GM19240 (cell line): ENCODE data around the gene CFAP107.
"Not testable (repeated sequence)": the region's sequence is repeated elsewhere in the genome, so short reads cannot be mapped to it uniquely, and the experiment has no call there.

ENCODE experiments used
- DNase-seq: peaks from one replicate; pipeline ENCODE4 v3.0.0; 2011; ENCODE audit warnings: low spot score; ENCODE audit not compliant: insufficient read length

CFAP107 gene, protein sequence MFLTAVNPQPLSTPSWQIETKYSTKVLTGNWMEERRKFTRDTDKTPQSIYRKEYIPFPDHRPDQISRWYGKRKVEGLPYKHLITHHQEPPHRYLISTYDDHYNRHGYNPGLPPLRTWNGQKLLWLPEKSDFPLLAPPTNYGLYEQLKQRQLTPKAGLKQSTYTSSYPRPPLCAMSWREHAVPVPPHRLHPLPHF

DNA sequence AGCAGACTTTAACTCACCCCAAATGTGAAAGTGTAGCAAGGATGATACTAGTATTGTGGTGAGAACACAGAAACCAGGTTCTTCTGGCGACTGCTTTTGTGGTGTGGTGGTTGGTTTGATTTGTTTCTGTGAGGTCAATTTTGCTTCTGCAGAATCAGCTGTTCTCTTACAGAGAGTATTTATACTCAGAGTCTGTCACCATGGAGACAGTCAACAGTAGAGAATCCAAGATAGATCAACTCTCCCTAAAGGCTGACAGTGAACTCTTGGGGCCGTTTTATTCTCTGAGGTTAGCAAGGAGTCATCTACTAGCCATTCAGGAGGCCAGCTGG is at the start of gene CFAP107:
Gene CFAP107, plus strand, starts transcription at position 209 of the 332 bp plus-strand sequence. CDS start 231 bp downstream, outside the sequence.
- no peak for DNase-seq

DNA sequence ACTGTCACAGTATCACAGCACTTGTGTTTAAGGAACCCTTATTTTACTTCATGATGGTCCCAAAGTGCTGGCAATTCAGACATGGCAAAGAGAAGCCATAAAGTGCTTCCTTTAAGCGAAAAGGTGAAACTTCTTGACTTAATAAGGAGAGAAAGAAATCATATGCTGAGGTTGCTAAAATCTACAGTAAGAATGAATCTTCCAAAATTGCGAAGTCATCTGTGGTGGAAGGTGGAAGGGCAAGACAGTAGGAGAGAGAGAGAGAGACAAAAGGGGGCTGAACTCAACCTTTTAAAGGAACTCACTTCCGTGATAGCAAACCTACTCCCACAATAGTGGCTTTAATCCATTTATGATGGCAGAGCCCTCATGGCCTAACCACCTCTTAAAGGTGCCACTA is 49.3 kb upstream of the CFAP107 start:
- DNase-seq = no peak

DNA sequence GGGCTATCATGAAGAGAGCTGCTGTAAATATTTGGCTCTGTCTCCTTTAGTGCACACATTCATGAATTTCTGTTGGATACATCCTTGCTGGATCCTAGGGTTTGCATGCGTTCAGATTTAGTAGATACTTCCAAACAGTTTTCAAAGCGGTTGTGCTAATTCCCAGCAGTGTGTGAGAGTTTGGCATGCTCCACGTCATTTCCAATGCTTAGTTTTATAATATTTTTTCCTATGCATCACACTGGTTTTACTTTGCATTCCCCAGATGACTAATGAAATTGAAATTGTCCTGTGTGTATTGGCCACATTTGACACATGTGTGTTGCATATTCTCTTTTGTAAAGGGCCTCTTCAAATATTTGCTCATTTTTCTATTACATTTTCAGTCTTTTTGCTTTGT is 48.6 kb upstream of the CFAP107 start:
- DNase-seq = no peak

DNA sequence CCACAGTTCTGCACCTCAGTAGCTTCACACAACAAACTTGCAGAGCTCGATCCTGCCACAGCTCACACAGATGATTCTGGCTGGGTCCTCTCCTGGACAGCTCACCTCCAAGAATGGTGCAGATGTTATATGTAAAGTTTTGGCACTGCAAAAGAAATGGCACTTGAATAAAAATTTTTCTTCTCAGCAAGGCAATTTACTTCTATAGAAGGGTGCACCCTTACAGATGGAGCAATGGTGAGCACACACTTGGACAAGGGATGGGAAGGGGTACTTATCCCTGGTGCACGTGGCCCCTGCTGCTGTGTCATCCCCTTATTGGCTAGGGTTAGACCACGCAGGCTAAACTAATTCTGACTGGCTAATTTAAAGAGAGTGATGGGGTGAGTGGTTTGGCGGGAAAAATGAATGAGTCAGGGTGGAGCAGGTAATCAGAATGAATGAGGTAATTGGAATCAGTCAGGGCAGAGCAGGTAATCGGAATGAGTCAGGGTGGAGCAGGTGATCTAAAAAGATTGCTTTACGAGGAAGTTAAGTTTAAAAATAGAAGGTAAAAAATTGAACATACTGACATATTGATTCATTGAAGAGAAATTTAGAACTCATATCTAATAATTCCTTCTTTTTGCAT is 42.1 kb upstream of the CFAP107 start:
- no peak for DNase-seq

DNA sequence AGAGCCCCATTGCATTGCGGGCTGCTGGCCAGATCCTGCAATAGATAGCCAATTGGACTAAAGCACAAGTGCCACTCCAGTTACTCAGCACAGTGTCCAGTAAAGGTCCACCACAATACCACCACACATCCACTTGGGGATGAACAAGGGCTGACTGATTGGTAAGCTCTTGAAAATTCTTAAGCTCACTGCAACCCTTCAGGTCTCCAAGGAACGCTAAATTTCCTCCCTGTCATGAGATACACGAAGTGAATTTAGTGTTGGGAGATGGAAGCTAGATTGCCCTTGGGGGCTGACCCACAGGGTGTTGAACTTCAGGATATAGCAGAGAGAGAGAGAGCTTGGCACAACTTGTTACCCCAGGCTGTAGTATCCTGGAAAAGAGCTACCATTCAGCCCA is 39.9 kb upstream of the CFAP107 start:
- no peak for DNase-seq

DNA sequence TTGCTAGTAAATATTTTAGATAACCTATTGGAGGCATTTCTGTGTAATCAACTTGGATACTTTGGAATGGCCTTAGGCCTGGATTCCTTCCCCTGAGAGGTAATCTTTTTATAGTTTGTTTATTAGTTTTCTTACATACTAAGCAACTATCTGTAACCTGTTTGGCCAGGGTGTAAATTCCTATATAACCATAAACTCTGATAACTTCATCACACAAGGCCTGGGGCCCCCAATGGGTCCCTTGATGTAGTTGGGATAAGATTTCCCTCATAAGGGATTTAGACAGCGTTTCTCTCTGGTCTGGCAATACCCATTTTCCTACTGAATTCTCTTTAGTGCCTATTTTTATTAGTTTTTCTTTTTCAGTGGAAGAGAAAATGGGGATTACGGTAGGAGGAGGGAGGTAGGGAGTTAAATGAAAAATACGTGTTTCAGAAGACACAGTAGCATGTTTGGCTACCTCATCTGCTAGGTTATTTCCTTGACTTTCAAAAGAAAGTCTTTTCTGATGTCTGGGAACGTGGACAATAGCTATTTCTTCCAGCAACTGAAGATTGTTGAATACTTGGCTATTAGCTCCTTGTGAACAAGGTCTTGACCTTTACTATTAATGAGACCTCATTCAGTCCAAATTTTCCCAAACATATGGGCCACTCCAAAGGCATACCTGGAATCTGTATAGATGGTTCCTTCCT is 37.5 kb upstream of the CFAP107 start:
- no peak for DNase-seq

DNA sequence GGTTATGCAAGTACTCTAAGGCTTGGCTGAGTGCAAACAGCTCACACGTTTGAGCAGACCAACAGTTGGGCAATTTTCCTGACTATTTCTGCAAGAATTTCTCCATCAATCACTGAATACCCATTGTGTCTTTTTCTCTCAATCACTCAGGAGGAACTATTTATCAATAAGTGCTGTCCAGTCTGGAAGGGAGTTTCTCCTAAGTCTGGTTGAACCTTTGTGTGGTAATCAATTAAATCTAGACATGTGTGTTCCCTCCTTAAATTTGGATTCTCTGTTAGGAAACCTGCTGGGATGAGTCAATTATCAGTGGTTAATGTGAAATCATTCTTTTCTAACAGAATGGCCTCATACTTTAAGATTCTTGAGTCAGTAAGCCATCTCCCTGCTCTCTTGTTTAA is 36.9 kb upstream of the CFAP107 start:
- DNase-seq = no peak

DNA sequence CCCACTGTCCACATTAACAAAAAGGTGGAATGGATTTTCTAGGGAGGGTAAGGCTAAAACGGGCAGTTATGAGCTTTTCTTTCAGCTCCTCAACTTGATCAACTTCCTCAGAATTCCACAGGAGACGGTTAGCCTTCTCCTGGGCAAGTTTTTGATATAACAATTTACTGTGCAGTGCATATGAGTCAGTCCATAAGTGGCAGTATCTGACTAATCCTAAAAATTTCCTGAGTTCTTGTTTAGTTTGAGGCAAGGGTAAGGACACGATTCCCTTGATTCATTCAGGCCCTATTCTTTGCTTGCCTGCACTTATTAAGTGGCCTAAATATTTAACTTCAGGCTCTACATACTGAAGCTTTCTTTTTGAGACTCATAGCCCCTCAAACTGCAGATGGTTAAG is 36.3 kb upstream of the CFAP107 start:
- no peak for DNase-seq

DNA sequence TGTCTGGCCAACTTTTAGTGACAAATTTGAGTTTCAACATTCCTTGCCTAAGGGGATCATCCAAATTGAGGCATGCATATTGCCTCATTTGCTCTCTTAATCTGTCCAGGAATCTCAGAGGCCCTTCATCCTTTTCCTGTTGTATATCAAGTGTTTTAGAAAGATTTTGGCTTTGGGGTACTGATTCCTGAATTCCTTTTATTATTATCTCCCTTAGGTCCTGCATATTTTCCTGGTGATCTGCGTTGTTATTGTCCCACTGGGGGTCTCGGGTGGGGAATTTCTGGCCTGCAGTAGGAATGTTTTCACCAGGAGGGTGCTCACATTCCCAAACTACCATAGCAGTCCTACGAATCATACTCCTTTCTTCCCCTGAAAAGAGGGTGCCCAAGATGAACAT is 34.5 kb upstream of the CFAP107 start:
- DNase-seq = no peak

DNA sequence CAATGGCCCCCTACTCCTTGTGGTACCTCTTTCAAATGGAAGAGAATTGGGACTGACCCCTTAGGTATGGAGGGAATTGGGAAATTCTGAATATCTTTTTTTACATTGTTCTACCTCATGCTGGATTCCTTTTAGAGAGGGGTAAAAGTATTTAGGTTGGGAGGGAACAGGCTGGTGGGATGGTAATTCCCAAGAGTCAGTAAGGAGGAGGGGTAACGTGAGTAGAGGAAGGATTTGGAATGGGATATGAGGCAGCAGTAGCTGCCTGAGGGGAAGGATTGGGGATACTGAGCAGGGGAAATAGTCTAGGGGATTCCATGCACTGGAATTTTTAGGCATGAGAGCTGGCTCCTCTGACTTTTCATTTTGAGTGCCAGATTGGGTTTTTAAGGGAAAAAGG is 33.9 kb upstream of the CFAP107 start:
- no peak for DNase-seq

DNA sequence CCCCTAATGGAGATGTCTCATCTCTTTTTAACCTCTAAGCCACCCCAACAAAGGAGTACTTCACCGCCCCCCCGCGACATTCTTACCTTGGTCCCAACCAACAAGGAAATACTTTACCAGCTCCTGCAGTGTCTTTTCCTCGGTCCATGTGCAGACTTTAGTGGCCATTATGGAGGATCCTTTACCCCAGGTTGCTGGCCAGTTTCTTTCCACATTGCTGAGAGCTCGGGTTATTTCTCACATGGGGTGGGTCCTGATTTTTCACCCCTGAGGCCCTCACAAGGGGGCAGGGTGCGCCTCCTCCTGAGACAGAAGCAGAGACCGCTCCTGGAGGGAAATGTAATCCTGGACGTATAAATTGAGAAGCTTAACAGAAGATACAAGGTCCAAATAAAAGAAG is 33.1 kb upstream of the CFAP107 start:
- no peak for DNase-seq

DNA sequence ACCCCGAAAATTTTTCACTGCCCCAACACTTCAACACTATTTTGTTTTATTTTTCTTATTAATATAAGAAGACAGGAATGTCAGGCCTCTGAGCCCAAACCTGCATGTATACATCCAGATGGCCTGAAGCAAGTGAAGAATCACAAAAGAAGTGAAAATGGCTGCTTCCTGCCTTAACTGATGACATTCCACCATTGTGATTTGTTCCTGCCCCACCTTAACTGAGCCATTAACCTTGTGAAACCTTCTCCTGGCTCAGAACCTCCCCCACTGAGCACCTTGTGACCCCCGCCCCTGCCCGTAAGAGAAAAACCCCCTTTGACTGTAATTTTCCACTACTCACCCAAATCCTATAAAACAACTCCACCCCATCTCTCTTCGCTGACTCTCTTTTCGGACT is 32.3 kb upstream of the CFAP107 start:
- DNase-seq = not testable (repeated sequence)

DNA sequence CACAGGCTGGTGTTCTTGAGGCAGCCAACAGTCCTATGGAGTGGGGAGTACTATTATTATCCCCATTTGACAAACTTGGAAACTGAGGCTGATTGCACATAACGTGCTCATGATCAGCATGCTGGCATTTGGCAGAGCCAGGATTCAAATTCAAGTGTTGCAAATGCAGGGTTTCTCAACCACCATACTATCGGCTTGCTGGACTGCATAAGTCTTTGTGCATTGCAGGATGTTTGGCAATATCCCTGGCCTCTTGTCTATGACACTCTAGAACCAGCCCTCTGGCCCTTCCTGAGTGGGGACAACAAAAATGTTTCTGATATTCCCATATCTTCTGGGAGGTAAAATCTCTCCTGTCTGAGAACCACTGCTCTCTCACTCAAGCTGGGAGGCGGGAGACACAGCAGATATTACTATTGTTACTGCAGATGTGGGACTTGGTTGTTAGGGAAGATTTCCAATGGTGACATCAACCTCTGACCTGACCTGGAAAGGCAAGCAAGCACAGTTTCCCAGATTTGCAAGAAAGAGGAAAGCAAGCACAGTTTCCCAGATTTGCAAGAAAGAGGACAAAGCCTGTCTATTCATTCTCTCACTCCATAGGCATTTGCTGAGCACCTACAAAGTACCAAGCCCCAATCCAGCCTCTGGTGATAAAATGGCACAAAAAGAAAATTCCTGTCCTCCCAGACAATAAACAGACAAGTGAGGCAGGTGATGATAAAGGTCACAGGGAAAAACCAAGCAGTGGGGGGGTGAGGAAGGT is 31.1 kb upstream of the CFAP107 start:
- DNase-seq = no peak

DNA sequence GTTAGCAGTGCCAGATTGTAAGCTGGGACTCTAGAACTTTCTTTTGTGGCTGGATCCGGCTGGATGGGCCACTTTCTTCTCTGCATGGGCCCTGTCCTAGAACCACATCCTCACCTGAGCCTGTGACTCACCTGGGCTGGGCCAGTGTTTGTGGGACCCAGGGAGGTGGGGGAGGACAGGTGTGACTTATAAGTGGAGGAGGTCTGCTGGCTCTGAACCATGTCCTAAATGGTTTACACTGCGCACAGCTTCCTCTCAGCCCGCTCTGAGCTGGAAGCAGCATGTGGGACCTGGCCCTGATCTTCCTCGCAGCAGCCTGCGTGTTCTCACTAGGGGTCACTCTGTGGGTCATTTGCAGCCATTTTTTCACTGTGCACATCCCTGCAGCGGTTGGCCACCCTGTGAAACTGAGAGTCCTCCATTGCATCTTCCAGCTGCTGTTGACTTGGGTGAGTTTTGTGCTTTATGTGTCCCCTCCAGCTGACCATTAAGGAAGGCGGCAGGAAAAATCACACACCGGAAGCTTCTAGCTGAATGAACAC is 30.0 kb upstream of the CFAP107 start, which contains the start of gene AADACL3:
Gene AADACL3, plus strand, starts transcription at position 215 of the 542 bp plus-strand sequence. Its CDS starts 67 bp downstream, at position 282.
- no peak for DNase-seq

DNA sequence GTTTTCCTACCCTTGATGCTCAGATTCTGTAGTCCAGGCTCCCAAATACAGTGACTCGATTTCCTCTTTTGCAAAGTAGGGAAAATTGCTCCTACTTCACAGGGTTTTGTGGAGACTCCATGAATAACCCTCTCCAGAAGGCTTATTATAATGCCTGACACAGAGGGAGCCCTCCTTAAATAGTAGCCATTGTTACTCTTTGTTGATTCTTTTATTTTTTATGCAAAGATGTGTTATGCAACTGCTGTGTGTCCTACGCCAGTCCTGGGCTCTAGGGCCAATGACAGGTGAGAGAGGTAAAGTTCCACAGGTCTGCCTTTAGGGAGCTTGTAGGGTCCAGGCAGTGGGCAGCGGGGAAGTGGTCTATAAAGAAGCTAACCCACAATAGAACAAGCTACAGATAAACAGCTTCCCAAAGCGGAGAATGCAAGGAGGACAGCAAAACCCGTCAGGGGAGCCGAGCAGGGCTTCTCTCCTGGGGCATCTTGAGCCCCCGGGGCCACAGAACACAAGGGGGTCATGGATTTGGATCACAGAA is 28.6 kb upstream of the CFAP107 start:
- DNase-seq = no peak

DNA sequence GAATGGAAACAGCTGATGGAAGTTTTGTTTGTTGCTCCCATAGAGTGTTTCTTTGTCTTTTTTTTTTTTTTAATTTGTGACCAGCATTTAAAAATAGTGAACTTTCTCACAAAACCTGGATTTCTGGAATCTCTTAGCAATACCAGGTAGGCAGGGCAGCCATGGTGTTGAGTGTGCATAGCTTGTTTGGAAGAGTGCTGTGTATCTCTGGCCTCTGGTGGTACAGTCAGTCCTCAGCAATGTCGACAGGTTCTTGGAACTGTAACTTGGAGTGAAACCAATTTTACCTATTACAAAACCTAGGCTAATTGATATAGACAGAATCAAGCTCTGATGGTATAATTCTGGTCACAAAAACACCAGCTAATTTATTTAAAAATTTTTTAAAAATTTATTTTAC is 23.4 kb upstream of the CFAP107 start:
- DNase-seq = no peak

DNA sequence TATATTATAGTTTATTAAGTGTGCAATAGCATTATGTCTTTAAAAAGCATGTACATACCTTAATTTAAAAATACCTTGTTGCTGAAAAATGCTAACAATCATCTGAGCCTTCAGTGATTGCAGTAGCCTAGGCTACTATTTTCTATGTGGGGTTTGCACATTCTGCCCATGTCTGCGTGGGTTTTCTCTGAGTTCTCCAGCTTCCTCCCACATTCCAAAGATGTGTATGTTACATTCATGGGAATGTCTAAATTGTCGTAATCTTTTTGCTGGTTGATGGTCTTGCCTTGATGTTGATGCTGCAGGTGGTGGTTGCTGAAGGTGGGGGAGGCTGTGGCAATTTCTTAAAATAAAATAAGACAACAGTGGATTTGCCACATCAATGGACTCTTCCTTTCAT is 17.6 kb upstream of the CFAP107 start:
- DNase-seq = no peak

DNA sequence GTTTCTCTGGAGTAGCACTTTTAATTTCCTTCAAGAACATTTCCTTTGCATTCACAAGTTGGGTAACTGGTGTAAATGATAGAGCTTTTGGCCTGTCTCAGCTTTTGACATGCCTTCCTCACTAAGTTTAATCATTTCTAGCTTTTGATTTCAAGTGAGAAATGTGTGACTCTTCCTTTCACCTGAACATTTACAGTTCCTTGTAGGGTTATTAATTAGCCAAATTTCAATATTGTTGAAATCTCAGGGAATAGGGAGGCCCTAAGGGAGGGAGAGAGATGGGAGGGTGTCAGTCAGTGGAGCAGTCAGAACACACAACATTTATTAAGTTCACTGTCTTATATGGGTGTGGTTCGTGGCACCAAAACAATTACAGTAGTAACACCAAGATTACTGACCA is 15.8 kb upstream of the CFAP107 start:
- no peak for DNase-seq

DNA sequence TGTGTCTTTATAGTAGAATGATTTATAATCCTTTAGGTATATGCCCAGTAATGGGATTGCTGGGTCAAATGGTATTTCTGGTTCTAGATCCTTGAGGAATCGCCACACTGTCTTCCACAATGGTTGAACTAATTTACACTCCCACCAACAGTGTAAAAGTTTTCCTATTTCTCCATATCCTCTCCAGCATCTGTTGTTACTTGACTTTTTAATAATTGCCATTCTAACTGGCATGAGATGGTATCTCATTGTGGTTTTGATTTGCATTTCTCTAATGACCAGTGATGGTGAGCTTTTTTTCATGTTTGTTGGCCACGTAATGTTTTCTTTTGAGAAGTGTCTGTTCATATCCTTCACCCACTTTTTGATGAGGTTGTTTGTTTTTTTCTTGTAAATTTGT is 14.9 kb upstream of the CFAP107 start:
- DNase-seq = not testable (repeated sequence)

DNA sequence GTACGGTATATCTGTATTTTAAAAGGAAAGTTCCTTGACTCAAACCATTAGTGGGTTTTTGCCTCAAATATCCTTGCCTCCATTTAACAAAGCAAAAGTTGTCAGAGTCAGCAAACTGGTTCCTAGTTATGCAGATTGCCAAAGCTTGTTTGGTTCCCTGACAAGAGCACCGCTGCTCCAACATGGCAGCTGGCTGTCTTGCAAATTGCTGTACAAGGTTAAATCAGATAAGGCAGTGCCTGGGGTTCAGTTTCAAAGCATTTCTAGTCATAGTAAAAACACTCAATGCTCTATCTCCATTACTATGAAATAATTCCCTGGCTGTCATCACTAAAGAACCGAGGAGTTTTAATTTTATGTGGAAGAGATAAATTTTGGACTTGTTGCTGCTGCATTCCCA is 11.3 kb upstream of the CFAP107 start:
- no peak for DNase-seq

DNA sequence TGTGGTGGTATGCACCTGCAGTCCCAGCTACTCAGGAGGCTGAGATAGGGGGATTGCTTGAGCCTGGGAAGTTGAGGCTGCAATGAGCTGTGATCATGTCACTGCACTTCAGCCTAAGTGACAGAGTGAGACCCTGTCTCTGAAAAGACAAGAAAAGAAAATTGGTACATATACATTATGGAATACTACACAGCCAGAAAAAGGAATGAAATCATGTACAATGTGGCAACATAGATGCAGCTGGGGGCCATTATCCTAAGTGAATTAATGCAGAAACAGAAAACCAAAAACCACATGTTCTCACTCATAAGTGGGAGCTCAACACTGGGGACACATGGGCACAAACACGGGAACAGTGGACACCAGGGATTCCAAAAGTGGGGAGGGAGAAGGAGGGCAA is 7.1 kb upstream of the CFAP107 start:
- DNase-seq = no peak

DNA sequence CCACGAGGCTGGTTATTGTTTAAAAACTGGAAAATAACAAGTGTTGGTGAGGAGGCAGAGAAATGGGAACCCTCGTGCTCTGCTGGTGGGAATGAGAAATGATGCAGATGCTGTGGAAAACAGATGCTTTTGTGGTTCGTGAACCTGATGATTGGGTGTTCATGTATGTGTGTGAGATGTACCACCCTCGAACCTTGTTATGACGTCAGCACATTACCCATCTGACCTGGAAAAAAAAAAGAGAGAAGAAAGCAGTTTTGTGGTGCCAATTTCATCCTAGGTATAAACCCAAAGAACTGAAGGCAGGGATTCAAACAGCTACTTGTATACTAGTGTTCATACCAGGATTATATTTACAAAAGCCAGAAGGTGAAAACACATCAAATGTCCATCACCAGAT is 6.4 kb upstream of the CFAP107 start:
- no peak for DNase-seq
